MCF 10A (cell line): ENCODE data around the gene HPSE2. TPM values are rescaled to one million over a fixed set of nuclear protein-coding genes. Genes with fewer than 3 reads are reported as not detected.

ENCODE experiments used
- BruUV-seq: library from RNA; stranded (reverse); fragments of 400-500 nt; replicated peaks from 2 replicates; lab custom pipeline; 2021; lab: Mats Ljungman, UMichigan
- CTCF ChIA-PET: fragments of 300-600 bp; sonication (Branson Sonifier 250); formaldehyde crosslinking; extraction: SDS; loops from one replicate; lab custom pipeline; 2021; ENCODE audit warnings: antibody characterized with exemption, inconsistent platforms; lab: Yijun Ruan, JAX
- POLR2A ChIA-PET: fragments of 300-600, 350-650 bp; sonication (Branson Sonifier 250); formaldehyde crosslinking; extraction: SDS; loops from one replicate; lab custom pipeline; 2020; ENCODE audit warnings: antibody characterized with exemption, inconsistent platforms; lab: Yijun Ruan, JAX
- DNase-seq: peaks from one replicate; pipeline ENCODE4 v3.0.0-alpha.2; 2018; ENCODE audit not compliant: unreplicated experiment
- H3K27ac Mint-ChIP-seq: one replicate; pipeline ENCODE4 v1.8.0; 2022; ENCODE audit warnings: mild to moderate bottlenecking, low read depth, mixed read lengths; ENCODE audit not compliant: unreplicated experiment
- H3K27me3 Mint-ChIP-seq: one replicate; pipeline ENCODE4 v1.8.0; 2022; ENCODE audit warnings: mixed read lengths; ENCODE audit not compliant: insufficient read depth, unreplicated experiment
- H3K36me3 Mint-ChIP-seq: one replicate; pipeline ENCODE4 v1.8.0; 2022; ENCODE audit warnings: mild to moderate bottlenecking, moderate library complexity, mixed read lengths; ENCODE audit not compliant: insufficient read depth, unreplicated experiment
- H3K4me1 Mint-ChIP-seq: one replicate; pipeline ENCODE4 v1.8.0; 2022; ENCODE audit warnings: mixed read lengths; ENCODE audit not compliant: insufficient read depth, unreplicated experiment
- H3K4me3 Mint-ChIP-seq: one replicate; pipeline ENCODE4 v1.8.0; 2022; ENCODE audit warnings: mild to moderate bottlenecking, moderate library complexity, mixed read lengths; ENCODE audit not compliant: unreplicated experiment
- H3K9me3 Mint-ChIP-seq: one replicate; pipeline ENCODE4 v1.8.0; 2022; ENCODE audit warnings: mixed read lengths; ENCODE audit not compliant: unreplicated experiment
- CTCF ChIP-seq: fragments of 200-600 bp; IDR thresholded peaks from one replicate; pipeline ENCODE4 v1.8.0; 2022; ENCODE audit warnings: antibody characterized with exemption, mild to moderate bottlenecking; ENCODE audit not compliant: unreplicated experiment
- intact Hi-C: fragments of 100-400 bp; cut with micrococcal nuclease; formaldehyde crosslinking; loops from 2 replicates; pipeline ENCODE4 v1.14.1; 2022
- total RNA-seq: library from RNA; stranded (reverse); gene quantifications from 2 replicates; pipeline ENCODE4 v1.2.3, GENCODE V29; 2022

HPSE2 gene
- total RNA-seq, 1 experiment from 2014 or later, result not detected

GRCh38 chr10:98461500-98461842 is 774.2 kb downstream of the HPSE2 start:
- no TSS peak for BruUV-seq
- Mint-ChIP-seq H3K27ac (no peak overlapping the region), H3K4me1 (peaks cover 18% of the 10 kb centered on the region), H3K9me3 (no peaks in the 10 kb centered on the region), H3K27me3 (peaks cover 15% of the 10 kb centered on the region), H3K4me3 (no peak overlapping the region), H3K36me3 (no peaks in the 10 kb centered on the region)
- CTCF ChIA-PET, result interaction anchor here (0.5 to 2.1 kb wide), 6 partner anchors 86 to 1905 kb away, joined by 3 to 8 read pairs (median 3); no protein-coding TSS in a partner anchor
- DNase-seq, result no peak
- intact Hi-C loops, result loop anchor here (10.0 kb wide), 2 partner anchors 197 to 393 kb away; partner anchors contain the start of gene LOXL4
- TF ChIP-seq CTCF, result no peak
- POLR2A ChIA-PET, result interaction anchor here (0.8 kb wide), 1 partner anchor 678 kb away, joined by 3 read pairs; no protein-coding TSS in a partner anchor

- peak overlapping the region; percentile 28 for H3K27ac Mint-ChIP-seq
- POLR2A ChIA-PET, result interaction anchor here (0.6 kb wide), 1 partner anchor 1000 kb away, joined by 3 read pairs; no protein-coding TSS in a partner anchor
- peaks cover 15% of the 10 kb centered on the region for H3K27me3 Mint-ChIP-seq
- CTCF ChIA-PET, result interaction anchor here (0.5 to 2.1 kb wide), 6 partner anchors 447 to 1906 kb away, joined by 3 to 8 read pairs (median 3); no protein-coding TSS in a partner anchor
- H3K4me3 Mint-ChIP-seq, result no peak overlapping the region
- TF ChIP-seq CTCF, result no peak
- DNase-seq, result peak; percentile 80
- H3K4me1 Mint-ChIP-seq, result peaks cover 18% of the 10 kb centered on the region
- no peaks in the 10 kb centered on the region for H3K9me3 Mint-ChIP-seq
- H3K36me3 Mint-ChIP-seq, result no peaks in the 10 kb centered on the region
- intact Hi-C loops, result loop anchor here (10.0 kb wide), 2 partner anchors 196 to 394 kb away; partner anchors contain the start of gene LOXL4
- BruUV-seq, result no TSS peak
Observed at GRCh38 chr10:98460837-98461499, 774.7 kb downstream of the HPSE2 start.

GRCh38 chr10:98458809-98459784 is 776.6 kb downstream of the HPSE2 start:
- no peak for TF ChIP-seq CTCF
- ChIA-PET CTCF (interaction anchor here (1.2 to 1.6 kb wide), 3 partner anchors 8 to 33 kb away, joined by 5 to 6 read pairs (median 5); no protein-coding TSS in a partner anchor), POLR2A (interaction anchor here (0.6 kb wide), 1 partner anchor 1201 kb away, joined by 4 read pairs; no protein-coding TSS in a partner anchor)
- no peak for DNase-seq
- Mint-ChIP-seq H3K27ac (no peak overlapping the region), H3K9me3 (no peaks in the 10 kb centered on the region), H3K27me3 (peaks cover 15% of the 10 kb centered on the region), H3K4me3 (no peak overlapping the region), H3K4me1 (peaks cover 18% of the 10 kb centered on the region), H3K36me3 (no peaks in the 10 kb centered on the region)
- BruUV-seq, result no TSS peak
- intact Hi-C loops, result no loop called here
